HG03064 (cell line): ENCODE data around the gene SLC6A7.

Source experiments
- ATAC-seq: cut with Tn5 transposase; IDR thresholded peaks from one replicate; pipeline ENCODE4 v1.9.1; 2021; ENCODE audit warnings: low read depth; ENCODE audit not compliant: unreplicated experiment

Gene SLC6A7

DNA sequence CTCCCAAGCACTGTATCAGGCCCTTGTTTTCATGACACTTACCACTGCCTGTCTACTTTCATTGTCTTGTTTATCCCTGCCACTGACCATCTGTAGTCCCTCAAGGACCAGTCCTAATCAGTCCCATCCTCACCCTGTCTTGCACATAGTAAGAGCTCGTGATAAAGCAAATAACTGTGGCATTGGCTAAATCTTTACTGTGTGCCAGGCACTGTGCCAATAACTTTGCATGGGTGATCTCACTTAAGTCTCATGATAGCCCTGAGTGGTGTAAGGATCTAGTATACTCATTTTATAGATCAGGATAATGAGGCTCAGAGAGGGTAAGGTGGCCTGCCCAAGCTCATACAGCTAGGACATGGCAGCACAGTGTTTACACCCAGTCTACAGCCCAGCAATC is 17.7 kb upstream of the SLC6A7 start:
- no peak for ATAC-seq

DNA sequence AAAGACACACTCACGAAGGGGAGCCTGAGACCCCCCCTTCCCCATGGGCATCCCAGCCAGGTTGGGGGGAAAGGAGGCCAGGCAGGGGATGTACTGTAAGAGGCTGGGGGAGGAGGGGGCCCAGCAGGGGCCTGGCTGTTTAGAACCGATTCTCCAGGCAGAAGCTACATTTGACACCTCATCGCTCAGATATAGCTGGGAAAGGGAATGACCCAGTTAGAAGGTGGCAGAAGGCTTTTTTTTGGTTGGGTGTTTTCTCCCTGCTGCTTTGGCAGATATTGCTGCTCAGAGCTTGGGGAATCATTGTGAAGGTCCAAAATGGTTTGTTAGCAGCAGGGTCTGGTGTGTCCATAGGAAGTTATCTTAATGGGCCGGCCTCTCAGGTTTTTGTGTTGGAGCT is 17.3 kb upstream of the SLC6A7 start:
- ATAC-seq: no peak

DNA sequence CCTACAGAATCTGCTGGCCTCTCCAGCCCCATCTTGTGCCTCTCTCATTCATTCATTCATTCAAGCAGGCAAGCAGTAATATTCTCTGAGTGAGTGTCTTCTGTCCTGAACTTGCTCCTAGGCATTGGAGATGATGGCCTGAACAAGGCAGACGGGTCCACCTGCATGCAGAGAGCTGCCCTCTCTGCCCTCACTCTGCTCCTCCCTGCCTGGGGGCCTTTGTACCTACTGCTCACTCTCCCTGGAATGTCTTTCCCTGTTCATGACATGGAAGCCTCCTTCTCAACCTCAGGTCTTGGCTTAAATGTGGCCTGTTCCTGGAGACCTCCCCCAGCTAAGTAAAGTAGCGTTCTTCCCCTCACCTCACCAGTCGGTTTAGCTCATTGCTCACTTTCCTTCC is 16.7 kb upstream of the SLC6A7 start:
- ATAC-seq: no peak

DNA sequence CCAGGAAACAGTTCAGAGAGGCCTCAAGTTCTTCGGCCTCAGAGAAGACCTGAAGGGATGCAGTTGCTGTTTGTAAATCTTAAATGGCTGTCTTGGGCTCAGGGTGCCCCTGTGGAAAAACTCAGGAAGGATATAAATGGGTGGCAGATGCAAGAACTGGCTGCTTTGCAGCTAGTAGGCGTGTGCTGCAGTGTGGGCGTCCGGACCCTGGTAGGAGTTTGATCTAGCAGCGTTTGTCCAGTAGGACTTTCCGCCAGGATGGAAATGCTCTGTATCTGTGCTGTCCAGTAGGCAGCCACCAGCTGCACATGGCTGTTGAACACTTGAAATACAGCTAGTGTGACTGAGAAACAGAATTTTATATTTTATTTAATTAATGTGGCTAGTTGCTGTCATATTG is 15.6 kb upstream of the SLC6A7 start:
- no peak for ATAC-seq

DNA sequence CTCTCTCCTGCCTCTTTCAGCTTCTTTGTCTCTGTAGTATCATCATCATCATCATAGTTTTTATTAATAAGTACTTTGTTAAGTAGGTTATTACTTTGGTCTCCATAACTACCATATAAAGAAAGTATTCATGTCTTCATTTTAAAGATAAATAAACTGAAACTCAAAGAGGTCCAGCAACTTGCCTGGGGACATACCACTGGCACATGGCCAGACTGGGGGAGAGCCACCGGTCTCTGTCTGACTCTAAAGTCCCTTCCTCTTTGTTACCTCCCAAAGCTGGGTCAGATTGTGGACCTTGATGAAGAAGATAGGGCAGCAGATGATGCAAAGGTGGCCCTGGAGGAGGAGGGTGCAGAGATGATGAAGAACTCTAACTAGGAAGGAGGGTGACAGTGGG is 14.8 kb upstream of the SLC6A7 start:
- ATAC-seq: no peak

DNA sequence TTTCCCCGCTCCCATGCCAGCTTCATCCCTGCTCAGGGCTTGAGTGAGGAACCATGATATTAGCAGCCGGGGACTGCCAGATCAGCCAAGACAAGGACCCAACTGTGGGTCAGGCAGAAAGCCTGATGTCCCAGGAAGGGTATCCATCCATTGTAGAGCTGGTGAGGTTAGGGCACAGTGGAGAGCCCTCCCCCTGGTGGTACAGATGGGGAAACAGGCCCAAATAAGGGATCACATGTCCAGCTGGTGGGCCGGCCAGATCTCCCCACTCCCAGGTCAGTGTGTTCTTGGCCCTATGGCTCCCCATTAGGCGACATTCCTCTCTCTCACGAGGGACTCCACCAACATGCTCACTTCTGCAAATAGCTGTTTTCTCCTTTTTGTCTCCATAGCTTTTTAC is 14.3 kb upstream of the SLC6A7 start:
- ATAC-seq: no peak

DNA sequence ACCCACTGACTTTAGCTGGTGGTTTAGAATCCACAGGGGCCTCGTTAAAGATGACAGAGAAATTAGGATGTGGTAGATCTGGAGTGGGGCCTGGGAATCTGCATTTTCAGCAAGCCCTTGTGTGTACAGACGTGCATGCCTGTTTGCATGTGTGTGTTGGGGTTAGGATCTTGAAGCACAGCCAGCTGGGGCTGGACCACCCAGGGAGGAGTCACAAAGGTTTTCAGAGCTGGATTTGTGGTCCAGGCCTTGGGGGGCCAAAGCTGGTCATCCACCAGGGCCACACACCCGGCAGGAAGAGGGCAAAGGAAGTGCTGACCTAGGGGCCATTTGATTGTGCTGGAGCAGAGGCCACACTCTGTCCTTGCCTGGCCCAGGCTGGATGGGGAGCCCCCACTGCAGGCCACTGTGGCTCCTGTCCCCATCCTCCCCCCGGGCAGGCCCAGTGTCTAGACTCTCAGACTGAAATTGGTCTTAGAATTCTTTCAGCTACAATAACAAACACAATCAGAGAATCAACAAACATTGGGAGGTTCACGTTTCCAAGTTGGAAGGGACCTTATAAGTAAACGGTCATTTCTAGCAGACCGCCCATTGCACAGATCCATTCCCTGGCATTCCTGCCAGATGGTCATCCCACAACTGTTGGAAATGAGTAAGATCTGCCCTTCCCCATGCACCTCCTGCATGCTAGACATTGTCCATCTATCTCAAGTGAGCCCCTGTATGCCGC is 13.0 kb upstream of the SLC6A7 start:
- no peak for ATAC-seq

DNA sequence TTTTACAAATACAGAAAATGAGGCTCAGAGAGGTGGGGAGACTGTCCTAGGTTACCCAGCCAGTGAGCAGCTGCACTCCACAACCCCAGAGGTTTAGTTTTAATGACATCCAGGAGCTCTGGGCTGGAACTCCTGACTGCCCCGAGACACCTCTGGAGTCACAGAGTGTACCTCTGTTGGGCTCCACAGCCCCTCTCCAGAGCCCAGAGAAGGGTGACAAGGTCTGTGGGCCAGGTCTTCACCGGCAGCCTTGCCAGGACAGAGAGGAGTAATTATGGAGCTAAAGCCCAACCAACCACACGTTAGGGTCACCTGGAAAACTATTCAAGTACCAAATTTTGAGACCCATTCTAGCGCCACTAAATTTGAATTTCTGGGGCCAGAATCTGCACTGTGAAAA is 12.1 kb upstream of the SLC6A7 start:
- no peak for ATAC-seq

DNA sequence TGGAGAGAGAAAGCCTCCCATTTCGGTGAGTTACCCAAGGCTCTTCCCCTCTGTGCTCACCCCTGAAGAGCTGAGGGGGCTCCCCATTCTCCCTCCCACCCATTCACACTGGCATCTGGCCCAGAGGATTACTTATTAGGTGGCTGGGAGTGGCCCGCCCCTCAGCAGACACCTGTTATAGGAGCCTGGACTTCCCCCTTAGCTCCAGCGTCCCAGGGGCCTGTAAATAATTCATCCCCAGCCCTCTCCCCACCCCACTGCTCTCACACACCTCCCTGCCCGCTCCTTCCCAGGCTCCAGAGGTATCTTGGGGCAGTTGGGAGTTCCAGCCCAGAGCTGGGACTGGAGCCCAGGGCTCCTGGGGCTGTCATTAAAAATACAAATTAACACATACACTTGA is 11.6 kb upstream of the SLC6A7 start:
- no peak for ATAC-seq

DNA sequence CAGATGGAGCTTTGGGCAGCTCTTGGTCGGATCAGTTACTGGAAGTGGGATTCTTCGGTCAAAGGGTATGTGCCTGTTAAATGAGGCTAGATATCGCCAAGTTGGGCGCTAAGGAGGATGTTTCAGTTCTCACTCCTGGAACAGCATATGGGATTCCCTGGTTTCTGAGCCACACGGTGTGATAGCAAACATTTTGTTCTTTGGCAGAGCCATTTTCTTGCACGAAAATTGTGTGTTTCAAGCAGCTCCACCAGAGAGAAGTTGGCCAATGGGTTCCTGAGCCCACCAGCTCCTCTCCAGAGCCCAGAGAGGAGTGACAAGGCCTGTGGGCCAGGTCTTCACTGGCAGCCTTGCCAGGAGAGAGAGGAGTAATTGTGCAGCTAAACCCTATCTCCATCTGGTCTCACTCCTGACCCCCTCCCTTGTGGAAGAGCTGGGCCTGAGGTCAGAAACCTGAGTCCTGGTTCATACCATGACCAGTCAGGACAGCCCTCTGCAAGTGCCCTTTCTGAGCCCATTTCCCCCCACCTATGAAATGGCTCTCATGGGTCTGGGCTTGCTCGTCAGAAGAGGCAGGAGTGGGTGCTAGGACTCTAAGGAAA is 10.7 kb upstream of the SLC6A7 start:
- ATAC-seq: no peak

DNA sequence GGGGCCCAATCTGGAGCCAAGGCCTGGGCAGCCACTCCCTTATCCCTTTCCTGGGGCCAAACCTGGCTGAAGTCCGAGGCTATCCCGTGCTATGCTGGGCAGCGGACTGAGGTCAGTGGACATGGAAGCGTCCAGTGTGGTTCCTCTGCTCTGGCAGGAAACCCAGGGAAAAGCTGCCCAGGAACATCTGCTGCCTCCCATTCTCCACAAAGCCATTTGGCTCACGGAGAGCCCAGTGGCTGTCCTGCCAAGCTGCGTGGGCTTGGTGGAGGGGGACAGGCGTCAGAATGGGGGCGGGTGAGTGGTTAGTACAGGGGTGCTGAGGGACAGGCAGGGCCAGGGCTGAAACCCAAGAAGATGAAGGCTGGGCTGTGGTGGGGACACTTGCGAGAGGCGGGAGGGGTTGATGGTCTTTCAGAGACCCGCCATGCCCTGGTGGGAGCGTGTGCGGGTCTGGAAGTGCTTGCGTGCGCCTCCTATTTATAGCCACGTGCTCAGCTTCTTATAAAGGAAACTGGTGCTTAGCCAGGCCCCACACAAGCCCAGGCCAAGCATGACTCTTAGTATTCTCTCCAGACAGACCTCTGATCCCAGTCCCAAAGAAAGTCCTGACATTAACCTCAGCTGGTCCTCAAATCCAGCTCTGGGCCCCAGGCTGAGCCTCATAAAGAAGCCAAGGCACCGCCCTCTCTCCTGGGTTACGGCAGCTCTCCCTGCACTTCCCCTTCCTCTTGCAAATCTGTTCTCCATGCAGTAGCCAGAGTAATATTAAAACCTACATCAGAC is 9.4 kb upstream of the SLC6A7 start:
- no peak for ATAC-seq

DNA sequence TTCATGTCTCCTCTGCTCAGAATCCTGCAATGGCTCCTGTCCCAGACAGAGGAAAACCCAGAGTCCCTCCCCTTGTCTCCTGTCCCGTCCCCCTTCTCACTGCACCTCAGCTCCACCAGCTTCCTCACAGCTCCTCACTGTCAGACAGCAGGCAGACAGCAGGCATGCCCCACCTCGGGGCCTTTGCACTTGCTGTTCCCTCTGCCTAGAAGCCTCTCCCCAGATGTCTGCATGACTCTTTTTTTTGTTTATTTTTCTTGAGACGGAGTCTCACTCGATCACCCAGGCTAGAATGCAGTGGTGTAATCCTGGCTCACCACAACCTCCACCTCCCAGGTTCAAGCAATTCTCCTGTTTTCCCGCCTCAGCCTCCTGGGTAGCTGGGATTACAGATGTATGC is 8.8 kb upstream of the SLC6A7 start:
- ATAC-seq: no peak

DNA sequence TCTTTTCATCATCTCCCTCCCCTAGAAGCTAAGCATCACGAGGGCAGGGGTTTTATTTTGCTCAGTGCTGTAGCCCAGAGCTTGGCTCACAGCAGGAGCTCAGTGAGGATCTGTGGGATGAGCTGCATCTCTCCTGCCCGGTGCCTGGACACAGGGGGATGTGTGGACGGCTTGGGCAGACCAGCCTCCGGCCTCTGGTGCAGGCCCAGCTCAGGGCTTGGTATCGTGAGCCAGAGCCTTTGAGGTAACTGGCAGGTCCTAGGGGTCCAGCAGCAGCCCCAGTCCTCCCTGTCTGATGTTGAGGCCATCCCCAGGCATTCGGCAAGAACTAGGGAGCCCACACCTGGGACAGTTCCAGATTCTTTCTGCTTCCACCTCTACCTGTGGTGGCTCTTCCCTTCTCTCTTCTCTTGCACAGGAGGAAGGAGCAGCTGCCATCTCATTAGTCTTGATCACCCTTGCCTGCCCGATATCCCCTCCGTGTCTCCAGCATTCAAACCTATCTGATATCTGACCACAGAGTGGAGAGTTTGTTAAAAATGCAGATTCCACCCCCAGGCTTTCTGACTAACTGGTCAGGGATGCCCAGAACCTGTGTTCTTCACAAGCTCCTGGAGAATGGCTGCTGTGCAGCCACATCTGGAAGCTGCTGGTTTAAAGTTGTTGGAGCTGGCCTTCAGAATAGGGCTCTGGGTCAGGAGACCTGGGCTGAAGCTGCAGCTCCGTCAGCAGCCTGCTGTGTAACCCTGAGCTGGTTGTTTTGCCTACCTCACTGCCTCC is 7.9 kb upstream of the SLC6A7 start:
- ATAC-seq: no peak

DNA sequence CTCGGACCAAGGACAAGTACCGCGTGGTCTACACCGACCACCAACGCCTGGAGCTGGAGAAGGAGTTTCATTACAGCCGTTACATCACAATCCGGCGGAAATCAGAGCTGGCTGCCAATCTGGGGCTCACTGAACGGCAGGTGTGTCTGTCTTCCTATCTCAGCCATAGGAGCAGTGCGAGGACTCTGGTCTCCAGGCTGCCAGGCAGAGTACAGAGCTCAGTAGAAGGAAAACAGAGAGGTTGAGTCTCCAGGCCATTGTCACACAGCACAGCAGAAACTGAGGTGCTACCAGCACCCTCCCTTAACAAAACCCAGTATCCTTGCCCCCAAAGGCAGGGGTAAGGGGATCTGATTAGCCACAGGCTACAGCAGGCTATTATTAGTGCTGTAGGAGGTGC is 7.1 kb upstream of the SLC6A7 start:
- ATAC-seq: no peak

DNA sequence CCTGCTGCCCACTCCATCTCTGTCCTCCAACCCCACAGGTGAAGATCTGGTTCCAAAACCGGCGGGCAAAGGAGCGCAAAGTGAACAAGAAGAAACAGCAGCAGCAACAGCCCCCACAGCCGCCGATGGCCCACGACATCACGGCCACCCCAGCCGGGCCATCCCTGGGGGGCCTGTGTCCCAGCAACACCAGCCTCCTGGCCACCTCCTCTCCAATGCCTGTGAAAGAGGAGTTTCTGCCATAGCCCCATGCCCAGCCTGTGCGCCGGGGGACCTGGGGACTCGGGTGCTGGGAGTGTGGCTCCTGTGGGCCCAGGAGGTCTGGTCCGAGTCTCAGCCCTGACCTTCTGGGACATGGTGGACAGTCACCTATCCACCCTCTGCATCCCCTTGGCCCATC is 6.4 kb upstream of the SLC6A7 start:
- ATAC-seq: no peak

DNA sequence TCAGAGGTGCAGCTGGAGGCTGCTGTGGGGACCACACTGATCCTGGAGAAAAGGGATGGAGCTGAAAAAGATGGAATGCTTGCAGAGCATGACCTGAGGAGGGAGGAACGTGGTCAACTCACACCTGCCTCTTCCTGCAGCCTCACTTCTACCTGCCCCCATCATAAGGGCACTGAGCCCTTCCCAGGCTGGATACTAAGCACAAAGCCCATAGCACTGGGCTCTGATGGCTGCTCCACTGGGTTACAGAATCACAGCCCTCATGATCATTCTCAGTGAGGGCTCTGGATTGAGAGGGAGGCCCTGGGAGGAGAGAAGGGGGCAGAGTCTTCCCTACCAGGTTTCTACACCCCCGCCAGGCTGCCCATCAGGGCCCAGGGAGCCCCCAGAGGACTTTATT is 5.9 kb upstream of the SLC6A7 start:
- ATAC-seq: no peak

DNA sequence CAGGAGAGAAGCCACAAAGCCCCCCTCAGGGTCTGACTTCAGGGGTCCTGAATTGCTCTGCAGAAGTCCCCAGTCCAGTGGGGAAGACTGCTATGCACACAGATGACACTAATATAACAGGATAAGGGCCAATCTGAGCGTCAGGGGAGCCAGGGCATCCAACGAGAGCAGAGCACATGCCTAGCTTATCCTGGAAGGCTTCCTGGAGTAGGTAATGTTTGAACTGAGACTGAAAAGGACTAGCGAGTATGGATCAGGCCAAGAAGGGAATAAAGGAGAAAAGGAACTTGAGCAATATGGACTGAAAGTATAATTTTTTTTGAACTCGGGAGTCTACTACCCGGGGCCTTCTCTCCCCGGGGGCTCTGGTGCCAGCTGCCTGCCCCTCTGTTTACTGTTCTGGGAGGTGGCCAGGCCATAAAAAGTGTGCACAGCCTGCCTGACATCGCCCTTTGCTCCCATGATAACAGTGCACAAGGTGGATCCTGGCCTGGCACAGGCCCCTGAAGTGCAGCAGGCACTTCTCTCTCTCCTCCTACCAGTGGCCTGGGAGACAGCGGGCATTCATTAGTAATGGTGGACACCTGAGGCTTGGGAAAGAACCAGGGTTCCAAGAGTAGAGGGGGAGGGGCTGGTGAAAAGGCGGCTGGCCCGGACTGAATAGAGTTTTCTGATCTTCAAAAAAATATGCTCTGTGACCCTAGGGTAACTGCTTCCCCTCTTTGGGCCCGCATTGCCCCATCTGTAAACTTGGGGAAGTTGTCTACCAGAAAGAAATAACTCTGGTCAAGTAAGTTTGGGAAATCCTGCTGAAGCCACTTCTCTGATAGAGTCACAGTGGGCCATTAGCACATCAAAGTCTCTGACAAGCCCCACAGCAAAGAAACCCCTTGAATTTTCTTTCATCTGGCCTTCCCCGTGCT is 4.6 kb upstream of the SLC6A7 start:
- ATAC-seq: no peak

DNA sequence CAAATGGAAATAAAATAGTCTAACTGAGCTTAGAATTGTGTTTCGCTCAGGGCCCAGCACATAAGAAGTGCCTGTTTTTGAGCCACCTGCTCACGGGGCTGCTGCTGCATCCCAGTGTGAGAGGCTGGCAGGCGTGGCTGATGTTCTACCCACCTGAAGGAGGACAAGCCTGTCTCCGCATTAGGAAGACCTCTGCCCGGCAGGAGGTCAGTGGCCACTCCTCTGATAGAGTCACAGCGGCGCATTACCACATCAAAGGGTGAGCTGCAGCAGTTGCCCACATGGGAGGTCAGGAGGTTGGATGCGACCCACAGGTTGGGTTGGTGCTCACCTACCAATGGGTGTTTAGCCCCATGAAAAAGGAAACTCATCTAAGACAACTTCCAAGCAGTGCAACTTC is 3.7 kb upstream of the SLC6A7 start:
- no peak for ATAC-seq

DNA sequence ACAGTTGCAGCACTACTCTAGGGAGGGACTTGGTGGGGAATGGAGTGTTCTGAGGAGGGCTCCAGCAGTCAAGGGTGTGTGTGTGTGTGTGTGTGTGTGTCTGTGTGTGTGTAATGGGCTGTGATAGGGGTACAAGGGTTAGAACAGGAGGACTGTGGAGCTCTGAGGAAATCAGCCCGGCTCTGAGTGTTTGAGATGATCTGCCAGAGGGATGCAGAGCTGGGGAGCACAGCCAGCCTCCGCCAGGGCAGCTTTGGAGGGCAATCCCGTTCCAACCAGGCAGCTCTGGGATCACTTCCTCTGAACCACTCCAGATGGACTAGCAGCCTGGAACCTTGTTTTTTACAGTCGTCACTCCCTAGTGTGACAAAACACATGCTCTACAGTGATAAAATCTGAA is 3.0 kb upstream of the SLC6A7 start:
- no peak for ATAC-seq
